HCT116 (cell line): Measurements from ENCODE around the gene SCD5.

Experiments used
- POLR2A ChIP-seq: IDR thresholded peaks from 2 replicates; pipeline ENCODE4 v1.7.0; 2011; ENCODE audit warnings: borderline replicate concordance; ENCODE audit not compliant: insufficient read depth, insufficient read length; ENCODE audit errors: extremely low read depth
- YY1 ChIP-seq: IDR thresholded peaks from 2 replicates; pipeline ENCODE4 v1.6.1; 2011; ENCODE audit warnings: low read length, low read depth, moderate library complexity, mild to moderate bottlenecking; ENCODE audit not compliant: insufficient replicate concordance; ENCODE audit errors: extremely low read depth
- TF ChIP-seq, protein P1 (sequence below), 3 experiments: fragments of 200-600 bp in 1 of 3; sonication (generic) in 1 of 3; IDR thresholded peaks in 2 of 3; conservative IDR thresholded peaks in 1 of 3; 2 replicates each; pipeline ENCODE4 v1.5.1; 2012 to 2017; ENCODE audit warnings: low read depth in 2 of 3, low read length in 2 of 3, antibody characterized with exemption in 1 of 3, borderline replicate concordance in 1 of 3, control low read depth in 1 of 3, mild to moderate bottlenecking in 1 of 3, mixed read lengths in 1 of 3, mixed run types in 1 of 3, moderate library complexity in 1 of 3; ENCODE audit not compliant: insufficient read depth in 1 of 3

DNA sequence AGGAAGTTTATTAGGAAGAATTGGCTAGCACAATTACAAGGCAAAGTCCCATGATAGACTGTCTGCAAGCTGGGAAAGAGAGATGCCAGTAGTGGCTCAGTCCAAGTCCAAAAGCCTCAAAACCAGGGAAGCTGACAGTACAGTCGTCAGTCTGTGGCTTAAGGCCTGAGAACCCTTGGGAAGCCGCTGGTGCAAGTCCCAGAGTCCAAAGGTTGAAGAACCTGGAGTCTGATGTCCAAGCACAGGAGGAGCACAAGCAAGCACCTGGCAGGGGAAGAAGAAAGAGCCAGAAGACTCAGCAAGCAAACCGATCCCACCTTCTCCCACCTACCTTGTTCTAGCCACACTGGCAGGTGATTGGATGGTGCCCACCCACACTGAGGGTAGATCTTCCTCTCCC is 185.5 kb downstream of the SCD5 start:
- TF ChIP-seq YY1: no peak
- no peak for TF ChIP-seq POLR2A
- TF ChIP-seq, protein P1, sequence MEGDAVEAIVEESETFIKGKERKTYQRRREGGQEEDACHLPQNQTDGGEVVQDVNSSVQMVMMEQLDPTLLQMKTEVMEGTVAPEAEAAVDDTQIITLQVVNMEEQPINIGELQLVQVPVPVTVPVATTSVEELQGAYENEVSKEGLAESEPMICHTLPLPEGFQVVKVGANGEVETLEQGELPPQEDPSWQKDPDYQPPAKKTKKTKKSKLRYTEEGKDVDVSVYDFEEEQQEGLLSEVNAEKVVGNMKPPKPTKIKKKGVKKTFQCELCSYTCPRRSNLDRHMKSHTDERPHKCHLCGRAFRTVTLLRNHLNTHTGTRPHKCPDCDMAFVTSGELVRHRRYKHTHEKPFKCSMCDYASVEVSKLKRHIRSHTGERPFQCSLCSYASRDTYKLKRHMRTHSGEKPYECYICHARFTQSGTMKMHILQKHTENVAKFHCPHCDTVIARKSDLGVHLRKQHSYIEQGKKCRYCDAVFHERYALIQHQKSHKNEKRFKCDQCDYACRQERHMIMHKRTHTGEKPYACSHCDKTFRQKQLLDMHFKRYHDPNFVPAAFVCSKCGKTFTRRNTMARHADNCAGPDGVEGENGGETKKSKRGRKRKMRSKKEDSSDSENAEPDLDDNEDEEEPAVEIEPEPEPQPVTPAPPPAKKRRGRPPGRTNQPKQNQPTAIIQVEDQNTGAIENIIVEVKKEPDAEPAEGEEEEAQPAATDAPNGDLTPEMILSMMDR (IDR thresholded peaks at IDR 0.05 in 2 of 3, conservative IDR thresholded peaks at IDR 0.05 in 1 of 3; ENCODE audit: borderline replicate concordance in 1 of 3, insufficient read depth in 1 of 3, low read depth in 2 of 3, low read length in 2 of 3): no peak
